NCI-H2029 (cell line): ENCODE data around the gene PES1.
"Not testable (repeated sequence)": the region's sequence is repeated elsewhere in the genome, so short reads cannot be mapped to it uniquely, and the experiment has no call there.

Experiments
- DNase-seq: peaks from one replicate; lab custom pipeline; 2025; lab: John Stamatoyannopoulos, UW

PES1 gene

GRCh38 chr22:30591588-30592359 lies at the start of gene PES1:
Gene PES1 (minus strand): TSS chr22:30591910. CDS start chr22:30591833, 77 bp downstream.
- DNase-seq, result peak; percentile 97

DNA sequence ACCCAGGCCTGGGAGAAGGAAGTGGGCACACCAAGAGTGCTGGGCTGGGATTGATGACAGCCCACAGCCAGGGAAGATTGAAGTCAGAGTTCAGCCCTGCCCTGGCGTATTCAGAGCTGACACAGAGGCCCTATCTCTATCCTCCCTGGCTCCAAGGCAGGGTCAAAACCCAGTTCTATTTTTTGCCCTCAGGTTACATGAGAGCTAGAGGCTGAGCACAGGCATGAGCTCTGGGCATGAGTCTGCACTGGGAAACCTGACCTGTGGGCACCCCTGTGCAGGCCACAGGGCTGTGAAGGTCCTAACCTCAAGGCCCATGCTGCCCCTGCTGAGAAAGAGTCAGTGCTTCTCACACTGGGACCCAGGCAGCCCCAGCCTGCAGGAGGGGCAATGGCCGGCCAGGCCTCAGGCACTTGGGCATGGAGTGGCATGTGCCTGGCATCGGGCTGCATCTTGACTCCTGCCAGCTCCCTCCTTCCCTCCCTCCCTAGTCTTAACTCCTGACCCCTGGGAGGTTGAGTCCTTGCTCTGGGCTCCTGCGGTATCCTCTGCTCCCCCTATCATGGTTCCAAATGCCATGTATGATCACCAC lies 49.2 kb upstream of the PES1 start:
- no peak for DNase-seq

DNA sequence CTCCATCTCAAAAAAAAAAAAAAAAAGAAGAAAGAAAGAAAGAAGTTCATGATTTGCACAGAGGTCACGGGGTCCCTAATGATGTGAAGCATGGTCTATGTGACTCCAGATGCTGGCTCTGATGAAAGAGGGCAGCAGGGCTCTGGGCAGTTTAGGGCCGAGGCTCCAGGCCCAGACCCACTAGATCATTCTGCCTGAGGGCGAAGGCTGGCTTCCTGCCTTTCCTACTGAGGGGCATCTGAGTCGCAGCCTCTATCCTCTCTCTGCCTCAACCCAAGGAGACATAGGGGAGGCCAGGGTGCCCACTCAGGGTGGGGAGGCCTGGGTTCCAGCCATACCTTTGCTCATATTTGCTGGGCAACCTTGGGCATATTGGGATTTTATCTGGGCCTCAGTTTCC lies 48.7 kb upstream of the PES1 start:
- no peak for DNase-seq

DNA sequence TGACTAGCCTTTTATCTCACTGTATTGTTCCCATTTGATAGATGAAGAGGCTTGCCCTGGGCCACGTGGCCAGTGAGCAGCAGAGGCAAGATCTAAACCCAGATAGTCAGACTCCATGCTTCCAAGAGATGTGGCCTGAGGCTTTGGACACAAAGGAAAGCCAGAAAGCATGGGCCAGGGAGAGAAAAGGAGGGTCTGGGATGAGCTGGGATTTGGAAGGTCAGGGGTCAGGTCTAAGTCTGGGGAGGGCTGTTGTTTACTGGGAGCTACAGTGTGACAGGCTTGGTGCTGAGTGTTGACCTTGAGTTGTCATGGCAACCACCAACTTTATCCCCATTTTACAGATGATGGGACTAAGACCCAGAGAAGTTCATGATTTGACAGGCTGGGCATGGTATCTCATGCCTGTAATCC lies 46.0 kb upstream of the PES1 start:
- DNase-seq, result no peak

- peak; percentile 1 for DNase-seq
Observed at GRCh38 chr22:30636226-30637077, 44.7 kb upstream of the PES1 start.

DNA sequence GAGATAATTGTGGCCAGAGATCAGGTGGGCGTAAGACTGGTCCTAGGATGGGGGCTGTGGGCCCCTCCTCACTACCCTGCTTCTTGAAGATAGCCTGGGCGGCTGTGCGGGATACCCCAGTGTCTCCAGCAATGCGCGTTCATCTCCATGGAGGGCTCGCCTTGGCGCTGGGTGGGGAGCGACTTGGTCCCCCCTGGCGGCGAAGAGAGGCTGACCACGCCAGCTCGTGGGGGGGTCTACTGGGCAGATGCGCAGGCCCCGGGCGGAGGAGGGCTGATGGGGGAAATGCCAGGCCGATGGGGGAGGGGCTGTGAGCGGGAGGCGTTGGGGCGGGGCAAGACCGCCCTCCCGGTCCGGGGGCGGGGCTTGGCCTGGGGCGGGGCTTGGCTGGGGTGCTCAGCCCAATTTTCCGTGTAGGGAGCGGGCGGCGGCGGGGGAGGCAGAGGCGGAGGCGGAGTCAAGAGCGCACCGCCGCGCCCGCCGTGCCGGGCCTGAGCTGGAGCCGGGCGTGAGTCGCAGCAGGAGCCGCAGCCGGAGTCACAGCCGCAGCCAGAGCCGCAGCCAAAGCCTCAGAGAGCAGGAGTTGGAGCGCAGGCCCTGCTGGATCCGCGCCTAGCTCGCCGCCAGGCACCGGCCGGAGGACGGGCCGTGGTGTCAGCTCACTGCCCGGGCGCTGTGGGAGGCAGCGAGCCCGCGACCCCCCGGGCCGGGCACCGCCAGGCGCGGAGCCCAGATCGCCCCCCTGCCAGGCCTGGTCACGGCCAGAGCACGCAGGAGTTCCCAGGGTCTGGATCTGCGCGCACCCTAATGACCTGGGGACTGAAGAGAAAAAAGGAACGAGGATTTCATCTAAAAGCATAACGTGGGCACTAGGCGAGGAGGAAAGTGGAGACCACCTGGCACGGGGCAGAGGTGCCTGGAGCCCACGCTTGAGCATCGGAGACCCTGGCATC lies 43.8 kb upstream of the PES1 start, which contains the start of gene SLC35E4:
SLC35E4 (plus strand) TSS at position 509 of the 953 bp plus-strand sequence. CDS start 670 bp downstream, outside the sequence.
- peak; percentile 68 for DNase-seq

GRCh38 chr22:30634471-30635233 lies 42.9 kb upstream of the PES1 start:
- peak; percentile 75 for DNase-seq

- not testable (repeated sequence) for DNase-seq
Observed at GRCh38 chr22:30631469-30631868, 39.8 kb upstream of the PES1 start.

DNA sequence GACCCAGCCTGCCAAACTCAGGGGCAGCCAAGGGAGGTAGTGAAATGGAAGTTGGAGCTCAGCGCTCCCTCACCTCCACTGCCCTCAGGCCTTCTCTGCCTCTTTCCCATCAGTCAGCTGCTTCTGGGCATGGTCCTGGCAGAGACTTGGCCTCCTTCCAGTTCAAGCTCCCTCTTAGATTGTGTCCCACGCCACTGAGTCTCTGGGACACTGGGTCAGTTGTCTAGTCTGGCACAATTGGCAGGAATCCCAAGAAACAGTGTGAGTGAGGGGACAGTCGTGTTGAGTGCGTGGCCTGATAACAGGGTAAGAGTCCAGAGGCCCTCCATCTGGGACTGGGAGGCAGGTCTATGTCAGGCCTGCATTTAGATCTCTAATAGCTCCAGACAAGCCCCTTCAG lies 36.8 kb upstream of the PES1 start:
- peak; percentile 1 for DNase-seq

GRCh38 chr22:30627471-30627870 lies 35.8 kb upstream of the PES1 start:
- no peak for DNase-seq

DNA sequence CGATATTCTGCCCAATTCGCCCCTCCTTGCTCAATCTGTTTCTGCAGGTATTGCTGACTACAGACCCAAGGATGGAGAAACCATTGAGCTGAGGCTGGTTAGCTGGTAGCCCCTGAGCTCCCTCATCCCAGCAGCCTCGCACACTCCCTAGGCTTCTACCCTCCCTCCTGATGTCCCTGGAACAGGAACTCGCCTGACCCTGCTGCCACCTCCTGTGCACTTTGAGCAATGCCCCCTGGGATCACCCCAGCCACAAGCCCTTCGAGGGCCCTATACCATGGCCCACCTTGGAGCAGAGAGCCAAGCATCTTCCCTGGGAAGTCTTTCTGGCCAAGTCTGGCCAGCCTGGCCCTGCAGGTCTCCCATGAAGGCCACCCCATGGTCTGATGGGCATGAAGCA lies 34.7 kb upstream of the PES1 start:
- no peak for DNase-seq

GRCh38 chr22:30619909-30620308 lies 28.2 kb upstream of the PES1 start:
- DNase-seq, result not testable (repeated sequence)

DNA sequence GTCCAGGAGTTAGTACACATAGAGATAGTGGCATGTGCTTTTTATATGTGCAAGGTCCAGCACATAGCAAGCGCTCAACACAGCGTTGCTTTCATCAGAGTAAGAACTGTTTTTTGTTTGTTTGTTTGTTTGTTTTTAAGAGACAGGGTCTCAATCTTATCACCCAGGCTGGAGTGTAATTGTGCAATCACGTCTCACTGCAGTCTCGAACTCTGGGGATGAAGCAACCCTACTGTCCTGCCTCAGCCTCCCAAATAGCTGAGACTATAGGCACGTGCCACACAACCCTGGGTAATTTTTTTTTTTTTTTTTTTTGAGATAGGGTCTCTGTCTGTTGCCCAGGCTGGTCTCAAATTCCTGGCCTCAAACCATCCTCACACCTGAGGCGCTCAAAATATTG lies 26.1 kb upstream of the PES1 start:
- no peak for DNase-seq

- DNase-seq, result no peak
Observed at GRCh38 chr22:30615543-30615954, 23.8 kb upstream of the PES1 start.

- no peak for DNase-seq
Observed at GRCh38 chr22:30614879-30615278, 23.2 kb upstream of the PES1 start.

GRCh38 chr22:30614268-30614667 lies 22.6 kb upstream of the PES1 start:
- no peak for DNase-seq

- no peak for DNase-seq
Observed at GRCh38 chr22:30612789-30613188, 21.1 kb upstream of the PES1 start.

DNA sequence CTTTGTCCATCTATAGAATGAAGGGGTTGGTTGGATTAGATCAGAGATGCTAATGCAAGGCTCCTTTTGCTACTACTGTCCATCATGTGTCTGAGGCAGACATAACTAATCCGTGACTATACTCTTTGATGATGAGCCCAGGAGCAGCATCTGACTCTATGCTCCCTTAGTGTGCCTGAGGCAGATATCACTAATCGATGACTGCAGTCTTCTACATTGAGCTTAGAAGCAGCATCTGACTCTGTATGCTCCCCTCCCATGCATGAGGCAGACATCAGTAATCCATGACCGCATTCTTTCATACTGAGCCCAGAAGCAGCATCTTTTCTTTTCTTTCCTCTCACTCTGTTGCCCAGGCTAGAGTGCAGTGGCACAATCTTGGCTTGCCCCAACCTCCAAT lies 19.5 kb upstream of the PES1 start:
- DNase-seq, result no peak

DNA sequence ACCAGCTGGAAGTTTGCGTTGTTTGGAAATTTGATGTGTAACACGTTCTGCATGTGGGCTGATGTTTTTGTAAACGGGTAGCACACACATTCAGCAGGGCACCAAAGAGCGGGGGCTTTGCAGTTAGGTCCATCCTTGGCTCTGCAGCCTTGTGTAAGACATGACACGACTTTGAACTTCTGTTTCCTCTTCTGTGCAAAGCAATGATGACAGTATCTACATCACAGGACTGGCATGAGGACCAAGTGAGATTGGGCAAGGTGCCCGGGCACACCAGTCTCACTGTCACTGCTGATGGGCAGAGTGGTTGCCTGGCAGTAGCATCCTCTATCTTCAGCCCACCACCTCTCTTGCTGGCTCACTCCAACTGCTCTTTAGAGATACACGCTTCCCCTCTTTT lies 18.6 kb upstream of the PES1 start:
- DNase-seq, result no peak

- no peak for DNase-seq
Observed at GRCh38 chr22:30609260-30610185, 17.8 kb upstream of the PES1 start.
